Karpas-422 (cell line): ENCODE measurements around the gene USH2A. TPM values are rescaled to one million over a fixed set of nuclear protein-coding genes. Genes with fewer than 3 reads are reported as not detected.

Experiments
- DNase-seq: peaks from one replicate; pipeline ENCODE4 v3.0.0-alpha.2; 2015
- H2AFZ ChIP-seq: fragments of 200-600 bp; sonication (generic); 2 replicates; pipeline ENCODE4 v1.6.1; 2014; ENCODE audit warnings: antibody characterized with exemption, low read length, mixed read lengths
- H3K27ac ChIP-seq: fragments of 200-600 bp; sonication (generic); 2 replicates; pipeline ENCODE4 v1.5.1; 2014; ENCODE audit warnings: mild to moderate bottlenecking, low read length, moderate library complexity
- H3K27me3 ChIP-seq: fragments of 200-600 bp; sonication (generic); 2 replicates; pipeline ENCODE4 v1.6.1; 2014; ENCODE audit warnings: low read length, mixed read lengths
- H3K36me3 ChIP-seq: fragments of 200-600 bp; sonication (generic); 2 replicates; pipeline ENCODE4 v1.6.1; 2014; ENCODE audit warnings: low read length, mixed read lengths; ENCODE audit not compliant: insufficient read depth
- H3K4me1 ChIP-seq: fragments of 200-600 bp; sonication (generic); 2 replicates; pipeline ENCODE4 v1.6.1; 2014; ENCODE audit warnings: mild to moderate bottlenecking, low read length, mixed read lengths
- H3K4me2 ChIP-seq: fragments of 200-600 bp; sonication (generic); 2 replicates; pipeline ENCODE4 v1.6.1; 2014; ENCODE audit warnings: low read length, low read depth, mild to moderate bottlenecking; ENCODE audit not compliant: poor library complexity, severe bottlenecking
- H3K4me3 ChIP-seq: fragments of 200-600 bp; sonication (generic); 2 replicates; pipeline ENCODE4 v1.5.1; 2014; ENCODE audit warnings: mild to moderate bottlenecking, antibody characterized with exemption, low read length, mixed read lengths
- H3K79me2 ChIP-seq: fragments of 200-600 bp; sonication (generic); 2 replicates; pipeline ENCODE4 v1.6.1; 2014; ENCODE audit warnings: mild to moderate bottlenecking, low read length, mixed read lengths
- H3K9ac ChIP-seq: fragments of 200-600 bp; sonication (generic); 2 replicates; pipeline ENCODE4 v1.6.0; 2014; ENCODE audit warnings: low read length
- H3K9me2 ChIP-seq: fragments of 200-600 bp; sonication (generic), shearing (Covaris generic); replicated peaks from 2 replicates; pipeline ENCODE4 v1.6.0; 2014; ENCODE audit warnings: mild to moderate bottlenecking, low read length, moderate library complexity; ENCODE audit not compliant: insufficient read depth
- H3K9me3 ChIP-seq: fragments of 300-700, 200-600 bp; sonication (generic); 2 replicates; pipeline ENCODE4 v1.6.1; 2014; ENCODE audit warnings: low read length, mixed read lengths
- H4K20me1 ChIP-seq: fragments of 200-600 bp; sonication (generic); 2 replicates; pipeline ENCODE4 v1.6.1; 2014; ENCODE audit warnings: mild to moderate bottlenecking, antibody characterized with exemption, low read length, low read depth; ENCODE audit not compliant: insufficient read depth
- total RNA-seq: library from RNA; depleted of rRNA; stranded (reverse); fragments of >200 nt; shearing (Covaris generic); gene quantifications from 2 replicates; pipeline ENCODE4 v1.2.3, GENCODE V29; 2014; ENCODE audit warnings: low replicate concordance

The USH2A gene
- total RNA-seq, 1 experiment from 2014 or later = not detected

DNA sequence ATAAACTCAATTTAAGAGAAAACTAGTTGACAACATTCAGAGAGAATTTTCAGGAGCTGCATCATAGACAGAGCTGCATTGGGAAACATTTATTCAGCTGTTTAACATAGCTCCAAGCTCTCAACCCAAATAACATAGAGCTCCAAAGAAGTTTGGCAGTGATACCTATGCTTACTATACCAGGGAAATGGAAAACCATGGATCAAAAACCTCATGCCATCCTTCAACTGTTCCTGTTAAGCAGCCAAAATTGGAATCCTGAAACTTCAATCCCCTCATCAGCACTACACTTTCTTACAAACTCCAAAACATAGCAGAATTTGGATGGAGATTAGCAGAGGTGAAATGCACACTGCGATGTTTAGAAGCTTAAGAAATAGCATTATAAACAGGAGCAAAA, 164.4 kb downstream of the USH2A start:
- no peak overlapping the region for H3K4me2 ChIP-seq
- no peak for DNase-seq
- H3K9ac ChIP-seq = no peak overlapping the region
- H3K36me3 ChIP-seq = no peaks in the 10 kb centered on the region
- no peaks in the 10 kb centered on the region for H3K27me3 ChIP-seq
- H3K9me2 ChIP-seq = no peaks in the 10 kb centered on the region
- no peak overlapping the region for H3K4me3 ChIP-seq
- H3K79me2 ChIP-seq = no peaks in the 10 kb centered on the region
- H2AFZ ChIP-seq = no peak overlapping the region
- peaks cover 2% of the 10 kb centered on the region for H3K9me3 ChIP-seq
- H3K4me1 ChIP-seq = no peaks in the 10 kb centered on the region
- no peak overlapping the region for H3K27ac ChIP-seq
- H4K20me1 ChIP-seq = no peaks in the 10 kb centered on the region

DNA sequence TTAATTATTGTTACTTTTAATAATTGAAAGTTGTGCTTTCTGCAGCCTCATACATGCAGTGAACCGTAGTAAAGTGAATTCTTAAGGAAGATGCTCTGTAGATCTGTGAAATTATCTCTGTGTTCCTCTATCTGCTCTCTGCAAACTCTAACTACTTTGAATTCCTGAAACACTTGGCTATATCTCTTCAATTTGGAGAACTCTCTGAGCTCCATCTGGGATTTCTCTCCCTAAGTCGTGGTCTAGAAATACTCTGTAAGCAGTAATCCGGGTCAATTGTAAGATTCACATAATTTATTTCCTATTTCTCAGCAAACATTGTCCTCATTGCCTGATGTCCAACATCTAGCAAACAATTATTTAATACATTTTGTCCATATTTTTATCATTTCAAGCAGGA, 164.9 kb downstream of the USH2A start:
- Histone ChIP-seq H3K79me2 (no peaks in the 10 kb centered on the region), H3K27ac (no peak overlapping the region), H3K9me3 (peaks cover 2% of the 10 kb centered on the region), H2AFZ (no peak overlapping the region), H3K36me3 (no peaks in the 10 kb centered on the region), H3K4me2 (no peak overlapping the region), H4K20me1 (no peaks in the 10 kb centered on the region), H3K9me2 (no peaks in the 10 kb centered on the region), H3K4me1 (no peaks in the 10 kb centered on the region), H3K9ac (no peak overlapping the region), H3K4me3 (no peak overlapping the region), H3K27me3 (no peaks in the 10 kb centered on the region)
- DNase-seq = no peak

DNA sequence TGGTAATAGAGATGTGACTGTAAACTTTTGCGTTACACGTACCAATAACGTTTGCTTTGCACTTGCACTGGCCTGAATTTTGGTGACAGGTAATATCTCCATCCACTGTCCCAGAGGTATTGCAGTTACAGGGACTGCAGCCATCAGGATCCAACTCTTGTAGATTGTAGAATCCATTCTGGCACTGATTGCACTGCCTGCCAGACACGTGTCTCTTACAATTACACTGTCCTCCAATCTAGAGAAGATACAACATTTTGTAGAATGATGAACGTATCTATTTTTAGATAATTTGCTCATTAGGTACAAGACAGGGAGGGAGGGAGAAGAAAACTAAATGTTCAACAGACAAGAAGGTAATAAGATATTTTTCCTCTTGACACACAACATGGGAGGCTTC, 172.4 kb downstream of the USH2A start:
- Histone ChIP-seq H3K4me1 (no peaks in the 10 kb centered on the region), H3K9ac (no peak overlapping the region), H2AFZ (no peak overlapping the region), H3K79me2 (no peaks in the 10 kb centered on the region), H3K4me2 (no peak overlapping the region), H4K20me1 (no peaks in the 10 kb centered on the region), H3K27ac (no peak overlapping the region), H3K9me2 (no peaks in the 10 kb centered on the region), H3K27me3 (no peaks in the 10 kb centered on the region), H3K36me3 (no peaks in the 10 kb centered on the region), H3K9me3 (peaks cover 2% of the 10 kb centered on the region; the same call in 1 of the 2 replicates), H3K4me3 (no peak overlapping the region)
- no peak for DNase-seq

DNA sequence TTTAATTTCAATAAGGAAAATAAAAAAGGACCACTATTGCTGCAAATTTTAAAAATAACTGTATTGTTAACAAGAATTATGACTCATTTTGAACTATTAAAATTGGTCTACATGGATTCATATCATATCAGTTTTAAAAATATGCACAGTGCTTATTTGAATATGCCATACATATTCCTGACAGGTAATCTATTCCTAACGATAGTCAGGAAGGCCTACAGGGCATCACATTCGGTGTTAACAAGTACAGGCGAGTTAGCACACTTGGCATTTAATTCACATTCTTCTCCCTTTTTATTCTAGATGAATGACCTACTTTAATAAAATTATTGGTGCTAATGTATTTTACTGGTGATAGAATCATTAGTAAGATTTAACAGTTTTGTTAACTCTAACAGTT, 174.6 kb downstream of the USH2A start:
- Histone ChIP-seq H4K20me1 (no peaks in the 10 kb centered on the region), H3K36me3 (no peaks in the 10 kb centered on the region), H3K9me3 (peaks cover 2% of the 10 kb centered on the region; the same call in 1 of the 2 replicates), H3K4me3 (no peak overlapping the region), H3K9me2 (no peaks in the 10 kb centered on the region), H3K4me2 (no peak overlapping the region), H3K4me1 (no peaks in the 10 kb centered on the region), H3K9ac (no peak overlapping the region), H3K79me2 (no peaks in the 10 kb centered on the region), H3K27ac (no peak overlapping the region), H3K27me3 (no peaks in the 10 kb centered on the region), H2AFZ (no peak overlapping the region)
- no peak for DNase-seq

DNA sequence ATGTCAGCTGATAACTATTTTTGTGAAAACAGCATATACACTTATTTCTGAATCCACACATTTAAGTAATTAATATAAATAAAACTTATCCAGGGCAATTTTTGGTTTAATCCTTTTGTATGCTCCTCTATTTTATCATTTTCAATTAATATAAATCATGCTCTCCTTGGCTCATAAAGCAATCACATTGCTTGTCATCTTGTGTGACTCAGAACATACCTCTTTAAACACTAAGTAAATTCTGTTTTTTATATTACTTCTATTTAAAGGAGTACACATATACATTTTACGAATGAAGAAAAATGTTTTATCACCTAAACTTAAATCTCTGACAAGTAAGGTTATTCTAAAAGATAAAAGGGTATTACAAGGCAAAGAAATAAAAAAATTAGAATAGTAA, 175.3 kb downstream of the USH2A start:
- Histone ChIP-seq H3K4me1 (no peaks in the 10 kb centered on the region), H4K20me1 (no peaks in the 10 kb centered on the region), H2AFZ (no peak overlapping the region), H3K27ac (no peak overlapping the region), H3K27me3 (no peaks in the 10 kb centered on the region), H3K4me2 (no peak overlapping the region), H3K4me3 (no peak overlapping the region), H3K9me2 (no peaks in the 10 kb centered on the region), H3K36me3 (no peaks in the 10 kb centered on the region), H3K9ac (no peak overlapping the region), H3K79me2 (no peaks in the 10 kb centered on the region), H3K9me3 (peaks cover 2% of the 10 kb centered on the region; the same call in 1 of the 2 replicates)
- no peak for DNase-seq

DNA sequence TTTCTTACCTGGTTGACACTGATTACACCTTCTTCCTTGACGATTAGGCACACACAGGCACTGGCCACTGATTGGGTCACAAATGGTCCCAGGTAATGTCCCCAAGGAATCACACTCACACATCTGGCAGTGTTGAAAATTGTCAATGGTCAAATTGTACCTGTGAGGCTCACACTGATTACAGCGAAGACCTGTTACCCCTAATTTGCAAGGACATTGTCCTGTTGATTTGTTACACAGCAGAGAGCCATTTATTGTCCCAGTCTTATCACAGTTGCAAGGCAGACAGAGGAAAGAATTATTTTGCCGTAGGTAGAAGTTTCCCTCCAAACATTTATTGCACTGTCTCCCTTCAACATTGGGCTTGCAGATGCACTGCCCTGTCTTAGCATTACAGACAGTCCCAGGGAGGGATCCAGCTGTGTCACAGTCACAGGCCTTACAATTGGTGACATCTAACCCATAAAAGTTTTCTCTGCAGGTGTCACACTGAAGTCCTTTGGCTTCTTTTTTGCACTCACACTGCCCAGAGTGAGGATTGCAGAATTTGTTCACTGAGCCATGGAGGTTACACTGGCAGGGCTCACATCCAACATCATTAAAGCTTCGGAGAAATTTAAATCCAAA, 176.6 kb downstream of the USH2A start:
- no peaks in the 10 kb centered on the region; the same call in 1 of the 2 replicates for H3K9me3 ChIP-seq
- no peak overlapping the region for H3K4me3 ChIP-seq
- no peaks in the 10 kb centered on the region for H3K9me2 ChIP-seq
- no peak overlapping the region for H2AFZ ChIP-seq
- H3K4me1 ChIP-seq = no peaks in the 10 kb centered on the region
- no peak for DNase-seq
- no peaks in the 10 kb centered on the region for H3K36me3 ChIP-seq
- no peak overlapping the region for H3K27ac ChIP-seq
- H3K9ac ChIP-seq = no peak overlapping the region
- H3K27me3 ChIP-seq = no peaks in the 10 kb centered on the region
- no peak overlapping the region for H3K4me2 ChIP-seq
- no peaks in the 10 kb centered on the region for H4K20me1 ChIP-seq
- no peaks in the 10 kb centered on the region for H3K79me2 ChIP-seq

DNA sequence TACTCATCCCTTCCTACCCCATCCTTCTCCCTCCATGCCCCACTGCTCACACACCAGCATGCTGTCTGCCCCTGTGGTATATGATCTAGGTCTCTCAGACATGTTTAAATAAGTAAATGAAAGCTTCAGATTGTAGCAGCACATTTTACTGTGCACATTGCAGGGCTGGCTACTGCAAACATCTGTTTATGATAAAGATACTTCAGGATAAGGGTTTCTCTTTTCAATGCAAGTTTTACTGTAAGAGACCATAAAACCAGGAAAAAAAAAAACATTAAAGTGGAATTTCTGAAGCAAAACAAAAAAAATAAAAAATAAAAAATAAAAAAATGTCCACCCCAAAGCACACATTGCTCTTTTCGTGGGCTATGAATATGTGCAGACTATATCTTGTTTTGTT, 184.4 kb downstream of the USH2A start:
- Histone ChIP-seq H3K9me3 (no peaks in the 10 kb centered on the region), H3K79me2 (no peaks in the 10 kb centered on the region), H3K4me2 (no peak overlapping the region), H3K9ac (no peak overlapping the region), H3K4me3 (no peak overlapping the region), H3K9me2 (no peaks in the 10 kb centered on the region), H3K27ac (no peak overlapping the region), H3K4me1 (no peaks in the 10 kb centered on the region), H3K27me3 (no peaks in the 10 kb centered on the region), H3K36me3 (no peaks in the 10 kb centered on the region), H2AFZ (no peak overlapping the region), H4K20me1 (no peaks in the 10 kb centered on the region)
- no peak for DNase-seq

DNA sequence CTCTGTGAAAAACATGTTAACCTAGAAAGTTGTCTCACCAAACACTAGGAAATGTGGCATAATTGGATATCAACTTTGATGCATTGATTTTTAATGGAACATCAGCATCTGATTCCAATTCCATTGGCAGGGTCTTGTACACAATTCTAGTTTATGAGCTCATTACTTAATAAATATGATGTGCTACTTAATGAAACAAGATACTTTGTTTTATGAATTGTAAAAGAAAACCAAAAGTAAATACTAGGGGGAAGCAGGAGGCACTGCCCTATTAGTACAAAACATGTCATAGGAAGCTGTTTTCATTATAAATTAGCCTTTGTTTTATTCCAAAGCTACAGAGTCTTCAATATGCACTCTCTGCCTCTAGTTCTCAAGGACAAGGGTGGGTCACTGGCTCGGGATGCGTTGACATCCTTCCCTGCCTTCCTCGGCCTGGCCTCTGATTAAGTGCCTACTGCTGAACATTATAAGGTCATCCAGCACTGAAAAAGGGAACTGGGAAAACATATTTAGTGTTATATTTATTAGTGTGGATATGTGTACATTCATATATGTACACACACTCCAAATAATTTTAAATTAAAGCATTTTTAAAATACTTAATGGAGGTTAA, 185.2 kb downstream of the USH2A start:
- H3K9me2 ChIP-seq = no peaks in the 10 kb centered on the region
- H4K20me1 ChIP-seq = no peaks in the 10 kb centered on the region
- no peaks in the 10 kb centered on the region for H3K27me3 ChIP-seq
- no peak overlapping the region for H3K9ac ChIP-seq
- no peak overlapping the region for H2AFZ ChIP-seq
- no peak for DNase-seq
- H3K4me3 ChIP-seq = no peak overlapping the region
- no peak overlapping the region for H3K4me2 ChIP-seq
- H3K4me1 ChIP-seq = no peaks in the 10 kb centered on the region
- H3K9me3 ChIP-seq = no peaks in the 10 kb centered on the region
- H3K36me3 ChIP-seq = no peaks in the 10 kb centered on the region
- no peaks in the 10 kb centered on the region for H3K79me2 ChIP-seq
- no peak overlapping the region for H3K27ac ChIP-seq
